H1 (cell line): ENCODE data around the gene ZBTB1. TPM values are rescaled to one million over a fixed set of nuclear protein-coding genes. Genes with fewer than 3 reads are reported as not detected.

Experiments
- CTCF ChIA-PET: fragments of 300-600 bp; sonication (Branson Sonifier 250); formaldehyde crosslinking; loops from one replicate; lab custom pipeline; 2021; ENCODE audit not compliant: partially characterized antibody; lab: Charles Lee
- POLR2A ChIA-PET: fragments of 300-600 bp; sonication (Branson Sonifier 250); formaldehyde crosslinking; loops from one replicate; lab custom pipeline; 2021; ENCODE audit warnings: inconsistent platforms; ENCODE audit not compliant: partially characterized antibody; lab: Charles Lee
- DNase-seq, 2 experiments: peaks; one replicate each; pipeline versions ENCODE4 v3.0.0 to v3.0.0-alpha.2; 2010 to 2022; ENCODE audit warnings: low spot score in 2 of 2, low read depth in 1 of 2, mixed read lengths in 1 of 2
- FAIRE-seq: peaks from 2 replicates; lab custom pipeline; 2011; peaks lifted over from hg19 to GRCh38; lab: Jason Lieb, UNC
- H2AFZ ChIP-seq: 2 replicates; pipeline ENCODE4 v1.8.1; 2012; ENCODE audit warnings: low read length, inconsistent platforms
- H2AK5ac ChIP-seq: 2 replicates; pipeline ENCODE4 v1.6.1; 2013; ENCODE audit warnings: low read depth, low read length
- H2BK120ac ChIP-seq: replicated peaks from 2 replicates; pipeline ENCODE3; 2013; ENCODE audit warnings: low read depth, low read length, inconsistent platforms
- H2BK12ac ChIP-seq: 2 replicates; pipeline ENCODE4 v1.6.1; 2013; ENCODE audit warnings: low read depth, low read length
- H2BK15ac ChIP-seq: 2 replicates; pipeline ENCODE4 v1.6.1; 2013; ENCODE audit warnings: low read length
- H2BK20ac ChIP-seq: 2 replicates; pipeline ENCODE4 v1.6.1; 2013; ENCODE audit warnings: low read length
- H2BK5ac ChIP-seq: 2 replicates; pipeline ENCODE4 v1.6.1; 2013; ENCODE audit warnings: low read depth, low read length
- H3K14ac ChIP-seq: 2 replicates; pipeline ENCODE4 v1.6.1; 2013; ENCODE audit warnings: inconsistent platforms; ENCODE audit not compliant: insufficient read length
- H3K18ac ChIP-seq: 2 replicates; pipeline ENCODE4 v1.6.1; 2013; ENCODE audit warnings: low read length; ENCODE audit errors: extremely low read depth
- H3K23ac ChIP-seq: 2 replicates; pipeline ENCODE4 v1.6.1; 2013; ENCODE audit warnings: inconsistent platforms; ENCODE audit not compliant: insufficient read length
- H3K23me2 ChIP-seq: 2 replicates; pipeline ENCODE4 v1.6.1; 2013; ENCODE audit warnings: low read depth, low read length
- H3K27ac ChIP-seq: 2 replicates; pipeline ENCODE4 v1.6.1; 2011; ENCODE audit warnings: low read depth, low read length, inconsistent platforms
- H3K27me3 ChIP-seq, 4 experiments: replicated peaks in 1 of 4; 1 replicate in 1 of 4; 2 replicates in 3 of 4; pipeline versions ENCODE4 v1.6.1 to v1.8.1; 2011 to 2013; ENCODE audit warnings: low read length in 3 of 4, mild to moderate bottlenecking in 3 of 4, inconsistent platforms in 2 of 4, mixed read lengths in 2 of 4, moderate library complexity in 1 of 4; ENCODE audit not compliant: control insufficient read depth in 3 of 4, insufficient read depth in 3 of 4; ENCODE audit errors: extremely low read depth in 1 of 4
- H3K36me3 ChIP-seq, 4 experiments: 2 replicates each; pipeline versions ENCODE4 v1.6.1 to v1.8.1; 2011 to 2013; ENCODE audit warnings: mild to moderate bottlenecking in 4 of 4, low read length in 3 of 4, moderate library complexity in 2 of 4, control low read depth in 1 of 4, inconsistent platforms in 1 of 4; ENCODE audit not compliant: insufficient read depth in 4 of 4, control insufficient read depth in 2 of 4
- H3K4ac ChIP-seq: replicated peaks from 2 replicates; pipeline ENCODE3; 2013; ENCODE audit warnings: low read length, low read depth, mixed read lengths, inconsistent platforms; ENCODE audit not compliant: insufficient read length
- H3K4me1 ChIP-seq, 4 experiments: replicated peaks in 1 of 4; 1 replicate in 1 of 4; 2 replicates in 3 of 4; pipeline versions ENCODE4 v1.6.1 to v1.8.1; 2011 to 2013; ENCODE audit warnings: low read length in 3 of 4, inconsistent platforms in 2 of 4, mixed read lengths in 1 of 4; ENCODE audit not compliant: insufficient read depth in 4 of 4, control insufficient read depth in 3 of 4
- H3K4me2 ChIP-seq, 2 experiments: 2 replicates each; pipeline versions ENCODE4 v1.6.1 to v1.8.1; 2011 to 2013; ENCODE audit warnings: low read depth in 2 of 2, low read length in 2 of 2, control low read depth in 1 of 2, inconsistent platforms in 1 of 2, mild to moderate bottlenecking in 1 of 2; ENCODE audit not compliant: insufficient read depth in 1 of 2
- H3K4me3 ChIP-seq, 4 experiments: fragments of 200-600, 300-600 bp in 1 of 4; sonication (generic), shearing (Covaris generic), sonication (Bioruptor Twin) in 1 of 4; 2 replicates each; pipeline versions ENCODE4 v1.5.1 to v1.8.1; 2011 to 2016; ENCODE audit warnings: low read length in 4 of 4, low read depth in 3 of 4, control low read depth in 2 of 4, inconsistent platforms in 2 of 4, mild to moderate bottlenecking in 2 of 4, mixed read lengths in 1 of 4, moderate library complexity in 1 of 4; ENCODE audit not compliant: insufficient read depth in 2 of 4; ENCODE audit errors: extremely low read depth in 1 of 4
- H3K56ac ChIP-seq: replicated peaks from 2 replicates; pipeline ENCODE3; 2013; ENCODE audit warnings: low read depth, mild to moderate bottlenecking, mixed read lengths, low read length, inconsistent platforms; ENCODE audit not compliant: insufficient read length
- H3K79me1 ChIP-seq: 2 replicates; pipeline ENCODE4 v1.6.1; 2013; ENCODE audit warnings: low read depth, low read length, control low read depth
- H3K79me2 ChIP-seq, 2 experiments: 2 replicates each; pipeline versions ENCODE4 v1.6.1 to v1.8.1; 2012 to 2013; ENCODE audit warnings: low read length in 2 of 2, mild to moderate bottlenecking in 2 of 2, inconsistent platforms in 1 of 2; ENCODE audit not compliant: insufficient read depth in 2 of 2, control insufficient read depth in 1 of 2
- H3K9ac ChIP-seq, 4 experiments: replicated peaks in 1 of 4; 1 replicate in 1 of 4; 2 replicates in 3 of 4; pipeline versions ENCODE4 v1.6.1 to v1.8.1; 2011 to 2013; ENCODE audit warnings: low read depth in 3 of 4, low read length in 3 of 4, control low read depth in 2 of 4, mild to moderate bottlenecking in 2 of 4, moderate library complexity in 2 of 4, inconsistent platforms in 1 of 4; ENCODE audit errors: extremely low read depth in 1 of 4
- H3K9me3 ChIP-seq, 2 experiments: 2 replicates each; pipeline versions ENCODE4 v1.6.1 to v1.8.1; 2012 to 2013; ENCODE audit warnings: mild to moderate bottlenecking in 2 of 2, moderate library complexity in 2 of 2, control low read depth in 1 of 2, inconsistent platforms in 1 of 2, low read depth in 1 of 2, low read length in 1 of 2, mixed read lengths in 1 of 2; ENCODE audit not compliant: insufficient read depth in 2 of 2
- H4K20me1 ChIP-seq, 2 experiments: replicated peaks in 1 of 2; 2 replicates each; pipeline versions ENCODE3 to v1.8.1; 2011 to 2013; ENCODE audit warnings: inconsistent platforms in 2 of 2, low read length in 2 of 2, mild to moderate bottlenecking in 1 of 2; ENCODE audit not compliant: insufficient read depth in 2 of 2, control insufficient read depth in 1 of 2
- H4K5ac ChIP-seq: 2 replicates; pipeline ENCODE4 v1.6.1; 2013; ENCODE audit warnings: low read length, low read depth, mixed read lengths, inconsistent platforms; ENCODE audit not compliant: insufficient read length
- H4K8ac ChIP-seq: 2 replicates; pipeline ENCODE4 v1.8.0; 2013; ENCODE audit warnings: mild to moderate bottlenecking, moderate library complexity, low read length, inconsistent platforms; ENCODE audit not compliant: insufficient read depth; ENCODE audit errors: extremely low read depth
- H4K91ac ChIP-seq: replicated peaks from 2 replicates; pipeline ENCODE3; 2013; ENCODE audit warnings: low read length, mixed read lengths, inconsistent platforms; ENCODE audit not compliant: insufficient read length
- BCL11A ChIP-seq, 2 experiments: IDR thresholded peaks; one replicate each; pipeline ENCODE4 v1.6.1; 2011; ENCODE audit warnings: low read depth in 2 of 2, low read length in 2 of 2, mild to moderate bottlenecking in 2 of 2
- CHD2 ChIP-seq: IDR thresholded peaks from 2 replicates; pipeline ENCODE4 v1.6.1; 2012; ENCODE audit warnings: low read length, improper control_type of control experiment
- KDM4A ChIP-seq: IDR thresholded peaks from one replicate; pipeline ENCODE4 v1.7.1; 2012; ENCODE audit warnings: low read depth, mild to moderate bottlenecking, moderate library complexity, low read length, inconsistent platforms; ENCODE audit not compliant: severe bottlenecking
- POU5F1 ChIP-seq: IDR thresholded peaks from 2 replicates; pipeline ENCODE4 v1.6.1; 2011; ENCODE audit warnings: low read depth, mild to moderate bottlenecking, low read length, moderate library complexity
- RBBP5 ChIP-seq: IDR thresholded peaks from 2 replicates; pipeline ENCODE4 v1.7.1; 2012; ENCODE audit warnings: low read depth, mild to moderate bottlenecking, inconsistent platforms, low read length, moderate library complexity, borderline replicate concordance
- polyA plus RNA-seq, 7 experiments: library from polyadenylated mRNA; depleted of rRNA in 3 of 7; stranded (reverse) in 5 of 7; unstranded in 2 of 7; fragments of >200 nt in 5 of 7; fragments of 200-250 nt in 2 of 7; gene quantifications; 1 replicate in 5 of 7; 2 replicates in 1 of 7; 4 replicates in 1 of 7; pipeline versions ENCODE4 v1.2.1 to v1.2.3, GENCODE V29; 2011 to 2013; ENCODE audit warnings: missing spikeins in 2 of 7, mixed read lengths in 2 of 7
- total RNA-seq: library from RNA; stranded (reverse); fragmentation: NEBNext Ultra II Directional; extraction: Animal tissue kit (Norgen Biotek cat#: 25700); gene quantifications from 2 replicates; pipeline ENCODE4 v1.2.1, GENCODE V29; 2021

Gene ZBTB1
- total and polyA plus RNA-seq, 2 of the 8 experiments (the other 6 are each of a cell fraction or from before 2014, with no cell fraction given), result 13.6 to 27.5 TPM

DNA sequence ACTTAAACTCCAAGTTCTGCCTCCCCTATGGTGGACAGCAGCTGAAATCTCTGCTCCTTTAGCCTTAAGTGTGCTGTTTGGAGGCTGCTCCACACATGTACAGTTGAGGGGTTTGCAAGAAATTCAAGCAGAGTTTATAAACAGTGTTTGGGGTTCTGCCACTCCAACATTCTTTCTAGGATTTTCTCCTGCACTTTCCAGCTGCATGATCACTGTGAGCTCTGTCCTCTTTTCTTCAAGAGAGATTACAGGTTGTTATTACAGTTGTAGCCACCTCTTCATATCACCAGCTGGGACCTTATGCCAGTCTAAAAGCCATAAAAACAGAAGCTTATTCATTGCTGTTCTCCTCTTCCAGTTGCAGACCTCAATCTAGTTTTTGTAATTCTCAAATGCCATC lies 9.3 kb upstream of the ZBTB1 start:
- H3K4me3 ChIP-seq, result no peak overlapping the region
- ChIA-PET POLR2A (interaction anchor here (0.9 to 2.3 kb wide), 6 partner anchors 8 to 108 kb away, joined by 3 to 17 read pairs (median 5); partner anchors contain the start of genes MTHFD1 and ZBTB1), CTCF (interaction anchor here (0.6 to 1.8 kb wide), 6 partner anchors 10 to 473 kb away, joined by 3 to 6 read pairs (median 4); no protein-coding TSS in a partner anchor)
- H2BK20ac ChIP-seq, result no peak overlapping the region
- H3K18ac ChIP-seq, result no peak overlapping the region
- H2AFZ ChIP-seq, result no peak overlapping the region
- no peak overlapping the region for H2BK120ac ChIP-seq
- no peaks in the 10 kb centered on the region for H3K27me3 ChIP-seq
- H3K4me2 ChIP-seq, result no peak overlapping the region
- no peak overlapping the region for H3K14ac ChIP-seq
- H3K27ac ChIP-seq, result no peak overlapping the region
- H4K91ac ChIP-seq, result no peak overlapping the region
- H3K4me1 ChIP-seq, result no peaks in the 10 kb centered on the region
- no peak for FAIRE-seq
- no peaks in the 10 kb centered on the region for H4K20me1 ChIP-seq
- no peak overlapping the region for H3K56ac ChIP-seq
- DNase-seq, result no peak
- peaks cover 0 to 5% (median 1%) of the 10 kb centered on the region in 4 experiments; a peak in 4 of 8 replicates for H3K36me3 ChIP-seq
- no peak overlapping the region for H4K8ac ChIP-seq
- H3K23ac ChIP-seq, result no peak overlapping the region
- H3K79me2 ChIP-seq, result peaks cover 0 to 15% of the 10 kb centered on the region in 2 experiments; a peak in 2 of 4 replicates
- no peak overlapping the region for H2BK12ac ChIP-seq
- H3K23me2 ChIP-seq, result no peaks in the 10 kb centered on the region
- no peak overlapping the region for H4K5ac ChIP-seq
- no peaks in the 10 kb centered on the region for H3K9me3 ChIP-seq
- no peak overlapping the region for H3K4ac ChIP-seq
- no peak overlapping the region for H2BK5ac ChIP-seq
- 0 out of 2 replicates have a peak, but pooled peaks cover 4% of the 10 kb centered on the region for H3K79me1 ChIP-seq
- H3K9ac ChIP-seq, result no peak overlapping the region
- H2AK5ac ChIP-seq, result no peak overlapping the region
- no peak overlapping the region for H2BK15ac ChIP-seq
- TF ChIP-seq POU5F1 (no peak), CHD2 (no peak), BCL11A (IDR thresholded peaks at IDR 0.05; ENCODE audit: low read depth in 2 of 2, low read length in 2 of 2) (no peak), KDM4A (no peak), RBBP5 (no peak)
